Activated T-cell treated with anti-CD3 and anti-CD28 coated beads, Interleukin-2, amount 50 U/mL, for 24 hours (primary cell): ENCODE data around the gene ZNF276.

Experiments
- DNase-seq: peaks from one replicate; pipeline ENCODE4 v3.0.0-alpha.2; 2020
- H3K27ac Mint-ChIP-seq: 2 replicates; pipeline ENCODE4 v1.8.0; 2020; ENCODE audit warnings: mild to moderate bottlenecking, mixed read lengths
- H3K27me3 Mint-ChIP-seq: 2 replicates; pipeline ENCODE4 v1.8.0; 2020; ENCODE audit warnings: mixed read lengths
- H3K36me3 Mint-ChIP-seq: 2 replicates; pipeline ENCODE4 v1.8.0; 2020; ENCODE audit warnings: low read depth, mixed read lengths
- H3K4me1 Mint-ChIP-seq: 2 replicates; pipeline ENCODE4 v1.8.0; 2020; ENCODE audit warnings: low read depth, mixed read lengths
- H3K4me3 Mint-ChIP-seq: 2 replicates; pipeline ENCODE4 v1.8.0; 2020; ENCODE audit warnings: mild to moderate bottlenecking, moderate library complexity, mixed read lengths
- H3K9me3 Mint-ChIP-seq: 2 replicates; pipeline ENCODE4 v1.8.0; 2020; ENCODE audit warnings: mixed read lengths

Gene ZNF276

DNA sequence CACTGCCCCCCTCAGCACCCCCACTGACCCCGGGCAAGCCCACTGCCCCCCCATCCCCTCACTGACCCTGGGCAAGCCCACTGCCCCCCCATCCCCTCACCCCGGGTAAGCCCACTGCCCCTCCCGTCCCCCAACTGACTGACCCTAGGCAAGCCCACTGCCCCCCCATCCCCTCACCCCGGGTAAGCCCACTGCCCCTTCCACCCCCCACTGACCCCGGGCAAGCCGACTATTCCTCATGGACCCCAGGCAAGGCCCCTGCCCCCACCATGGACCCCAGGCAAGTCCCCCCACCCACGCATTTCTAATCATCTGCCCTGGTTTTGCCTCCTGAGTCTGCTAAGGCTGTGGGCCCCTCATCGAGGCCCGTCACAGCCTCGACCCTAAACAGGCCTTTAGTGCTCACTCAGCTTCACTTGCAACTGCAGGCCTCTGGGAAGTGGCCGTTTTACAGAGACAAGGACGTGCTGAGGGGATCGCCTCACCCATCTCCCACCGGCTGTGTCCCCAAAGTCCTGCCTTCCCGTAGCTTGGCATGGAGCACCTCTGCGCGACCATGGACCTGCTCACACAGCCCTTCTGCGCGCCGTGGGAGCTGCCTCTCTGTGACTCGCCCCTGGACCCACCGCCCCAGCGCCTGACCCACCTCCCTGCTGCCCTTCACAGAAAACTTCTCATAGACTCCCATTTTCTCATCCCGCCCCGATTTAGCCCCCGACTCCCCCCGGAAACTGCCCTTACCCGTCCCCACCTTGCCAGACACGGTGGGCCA is 4.2 kb upstream of the ZNF276 start:
- no peak for DNase-seq
- H3K4me3 Mint-ChIP-seq = no peak overlapping the region
- H3K36me3 Mint-ChIP-seq = peaks cover 51% of the 10 kb centered on the region
- no peaks in the 10 kb centered on the region for H3K27me3 Mint-ChIP-seq
- peaks cover 31% of the 10 kb centered on the region for H3K4me1 Mint-ChIP-seq
- no peak overlapping the region for H3K27ac Mint-ChIP-seq
- H3K9me3 Mint-ChIP-seq = no peaks in the 10 kb centered on the region

GRCh38 chr16:89717688-89718505 is 3.4 kb upstream of the ZNF276 start:
- peaks cover 51% of the 10 kb centered on the region for H3K36me3 Mint-ChIP-seq
- H3K27me3 Mint-ChIP-seq = no peaks in the 10 kb centered on the region
- peaks cover 37% of the 10 kb centered on the region for H3K4me1 Mint-ChIP-seq
- no peak overlapping the region for H3K4me3 Mint-ChIP-seq
- no peaks in the 10 kb centered on the region for H3K9me3 Mint-ChIP-seq
- no peak for DNase-seq
- H3K27ac Mint-ChIP-seq = peak overlapping the region; percentile 26

GRCh38 chr16:89720551-89720812 is 855 bp upstream of the ZNF276 start:
- Mint-ChIP-seq H3K27me3 (no peaks in the 10 kb centered on the region), H3K4me3 (peak overlapping the region; percentile 76), H3K9me3 (no peaks in the 10 kb centered on the region), H3K4me1 (peaks cover 52% of the 10 kb centered on the region), H3K27ac (peak overlapping the region; percentile 91), H3K36me3 (peaks cover 51% of the 10 kb centered on the region)
- no peak for DNase-seq

GRCh38 chr16:89721546-89722391 is 432 bp downstream of the ZNF276 start:
- H3K9me3 Mint-ChIP-seq = no peaks in the 10 kb centered on the region
- peaks cover 55% of the 10 kb centered on the region for H3K4me1 Mint-ChIP-seq
- H3K36me3 Mint-ChIP-seq = peaks cover 49% of the 10 kb centered on the region
- H3K4me3 Mint-ChIP-seq = peak overlapping the region; percentile 89
- no peaks in the 10 kb centered on the region for H3K27me3 Mint-ChIP-seq
- DNase-seq = peak; percentile 86
- H3K27ac Mint-ChIP-seq = peak overlapping the region; percentile 94

GRCh38 chr16:89722392-89723278 is 1.3 kb downstream of the ZNF276 start:
- Mint-ChIP-seq H3K4me1 (peaks cover 62% of the 10 kb centered on the region), H3K27me3 (no peaks in the 10 kb centered on the region), H3K36me3 (peaks cover 52% of the 10 kb centered on the region), H3K27ac (peak overlapping the region; percentile 94), H3K4me3 (peak overlapping the region; percentile 89), H3K9me3 (no peaks in the 10 kb centered on the region)
- DNase-seq = peak; percentile 74

- Mint-ChIP-seq H3K27me3 (no peaks in the 10 kb centered on the region), H3K4me1 (peaks cover 58% of the 10 kb centered on the region), H3K9me3 (no peaks in the 10 kb centered on the region), H3K4me3 (peak overlapping the region; percentile 89), H3K36me3 (peaks cover 51% of the 10 kb centered on the region), H3K27ac (peak overlapping the region; percentile 94)
- peak; percentile 80 for DNase-seq
Observed at GRCh38 chr16:89723279-89724250, 2.2 kb downstream of the ZNF276 start.

- Mint-ChIP-seq H3K4me1 (peaks cover 62% of the 10 kb centered on the region), H3K4me3 (peak overlapping the region; percentile 6), H3K36me3 (peaks cover 87% of the 10 kb centered on the region)
Observed at GRCh38 chr16:89727406-89728120, 6.2 kb downstream of the ZNF276 start.

DNA sequence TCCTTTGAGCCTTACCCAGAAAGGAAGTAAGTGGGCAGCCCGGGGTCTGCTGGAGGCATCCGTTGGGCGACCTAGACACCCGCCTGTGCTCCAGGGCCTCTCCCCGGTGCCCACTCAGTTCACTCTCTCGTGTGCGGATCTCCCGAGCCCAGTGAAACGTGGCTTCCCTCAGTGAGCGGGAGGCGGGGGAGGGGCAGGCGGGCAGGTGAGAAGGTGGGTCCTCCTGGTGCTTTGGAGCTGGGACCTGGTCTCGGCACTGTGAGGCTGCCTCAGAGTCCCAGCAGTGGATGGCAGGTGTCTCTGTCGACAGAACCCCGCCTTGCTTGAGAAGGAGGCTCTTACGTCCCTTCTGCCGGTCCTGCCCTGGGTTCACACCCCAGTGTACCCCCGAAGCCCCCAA is 8.0 kb downstream of the ZNF276 start:
- no peak for DNase-seq
- Mint-ChIP-seq H3K4me3 (no peak overlapping the region), H3K36me3 (peaks cover 87% of the 10 kb centered on the region), H3K27ac (peak overlapping the region; percentile 76), H3K9me3 (no peaks in the 10 kb centered on the region), H3K27me3 (no peaks in the 10 kb centered on the region), H3K4me1 (peaks cover 50% of the 10 kb centered on the region)

More at GRCh38 chr16:89727406-89728120, 6.2 kb downstream of the ZNF276 start:
- Mint-ChIP-seq H3K9me3 (no peaks in the 10 kb centered on the region), H3K27me3 (no peaks in the 10 kb centered on the region), H3K27ac (peak overlapping the region; percentile 62)
- DNase-seq = no peak

GRCh38 chr16:89729863-89730593 is 8.7 kb downstream of the ZNF276 start:
- Mint-ChIP-seq H3K9me3 (no peaks in the 10 kb centered on the region), H3K4me3 (no peak overlapping the region), H3K27me3 (no peaks in the 10 kb centered on the region), H3K27ac (peak overlapping the region; percentile 76), H3K36me3 (peaks cover 89% of the 10 kb centered on the region), H3K4me1 (peaks cover 52% of the 10 kb centered on the region)
- DNase-seq = no peak

DNA sequence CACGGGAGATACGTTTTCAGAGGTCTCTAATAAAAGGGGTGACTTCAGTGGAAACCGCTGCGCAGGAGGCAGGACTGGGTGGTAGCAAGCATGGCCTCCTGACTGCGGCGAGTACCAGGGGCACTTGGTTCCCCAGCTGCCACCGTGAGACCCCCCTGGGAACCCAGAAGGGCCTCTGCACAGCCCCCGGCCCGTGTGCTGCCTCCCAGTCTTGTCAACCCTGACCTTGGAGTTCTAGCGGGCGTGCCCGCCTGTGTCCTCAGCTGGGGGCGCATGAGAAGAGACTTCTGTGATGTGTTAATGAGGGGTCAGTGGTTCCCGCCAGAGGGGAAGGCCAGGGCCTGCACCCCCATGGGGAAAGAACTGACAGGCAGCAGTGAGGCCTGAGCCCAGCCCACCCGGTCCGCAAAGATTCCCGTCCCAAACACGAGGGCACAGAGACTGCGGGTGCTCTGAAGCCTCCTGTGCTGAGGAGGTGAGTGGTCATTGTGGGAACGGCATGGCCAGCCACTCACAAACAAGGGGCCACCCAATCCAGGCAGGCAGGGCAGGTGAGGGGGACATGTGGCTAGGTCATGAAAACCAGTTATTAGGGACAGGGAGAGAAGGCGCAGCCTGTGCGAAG is 9.4 kb downstream of the ZNF276 start:
- Mint-ChIP-seq H3K4me3 (no peak overlapping the region), H3K4me1 (peaks cover 54% of the 10 kb centered on the region), H3K36me3 (peaks cover 96% of the 10 kb centered on the region), H3K27ac (peak overlapping the region; percentile 46), H3K9me3 (no peaks in the 10 kb centered on the region), H3K27me3 (no peaks in the 10 kb centered on the region)
- no peak for DNase-seq

- peaks cover 98% of the 10 kb centered on the region for H3K36me3 Mint-ChIP-seq
- no peak for DNase-seq
- no peak overlapping the region for H3K4me3 Mint-ChIP-seq
- peaks cover 55% of the 10 kb centered on the region for H3K4me1 Mint-ChIP-seq
- H3K9me3 Mint-ChIP-seq = no peaks in the 10 kb centered on the region
- H3K27me3 Mint-ChIP-seq = no peaks in the 10 kb centered on the region
- H3K27ac Mint-ChIP-seq = peak overlapping the region; percentile 72
Observed at GRCh38 chr16:89732142-89732917, 11.0 kb downstream of the ZNF276 start.
